GM19099 (cell line): Measurements from ENCODE around the gene NME3.

ENCODE experiments used
- POLR2A ChIP-seq: IDR thresholded peaks from 3 replicates; pipeline ENCODE4 v1.6.1; 2011; ENCODE audit warnings: low read depth; ENCODE audit not compliant: insufficient read length; ENCODE audit errors: extremely low read depth

NME3 gene

GRCh38 chr16:1771188-1771863 lies at the start of gene NME3:
NME3 (minus strand) TSS chr16:1771543; CDS start chr16:1771534, 9 bp downstream.
- TF ChIP-seq POLR2A = peak; percentile 45

- no peak for TF ChIP-seq POLR2A
Measured at GRCh38 chr16:1820946-1821290, 49.6 kb upstream of the NME3 start.

- TF ChIP-seq POLR2A = no peak
Measured at GRCh38 chr16:1820096-1820945, 49.0 kb upstream of the NME3 start.

- TF ChIP-seq POLR2A = no peak
Measured at GRCh38 chr16:1819611-1820010, 48.3 kb upstream of the NME3 start.

GRCh38 chr16:1818873-1819525 lies 47.7 kb upstream of the NME3 start:
- TF ChIP-seq POLR2A = no peak

- no peak for TF ChIP-seq POLR2A
Measured at GRCh38 chr16:1818204-1818872, 47.0 kb upstream of the NME3 start.

- TF ChIP-seq POLR2A = no peak
Measured at GRCh38 chr16:1817716-1818115, 46.4 kb upstream of the NME3 start.

- no peak for TF ChIP-seq POLR2A
Measured at GRCh38 chr16:1817276-1817589, 45.9 kb upstream of the NME3 start.

- no peak for TF ChIP-seq POLR2A
Measured at GRCh38 chr16:1816396-1817275, 45.3 kb upstream of the NME3 start.

GRCh38 chr16:1815461-1815860 lies 44.1 kb upstream of the NME3 start:
- TF ChIP-seq POLR2A = no peak

- TF ChIP-seq POLR2A = no peak
Measured at GRCh38 chr16:1812732-1813163, 41.4 kb upstream of the NME3 start.

GRCh38 chr16:1810536-1810935 lies 39.2 kb upstream of the NME3 start:
- TF ChIP-seq POLR2A = no peak

GRCh38 chr16:1810106-1810505 lies 38.8 kb upstream of the NME3 start:
- TF ChIP-seq POLR2A = no peak

- TF ChIP-seq POLR2A = no peak
Measured at GRCh38 chr16:1809281-1809801, 38.0 kb upstream of the NME3 start.
